IPS DF 19.7 (cell line): Measurements from ENCODE around the gene SGSH.

Experiments used
- DNase-seq: peaks from one replicate; pipeline ENCODE4 v3.0.0-alpha.2; 2013; ENCODE audit warnings: low read depth, low spot score

Gene SGSH

GRCh38 chr17:80227156-80227555 lies 7.0 kb upstream of the SGSH start:
- no peak for DNase-seq

- DNase-seq: no peak
Measured at GRCh38 chr17:80225230-80225629, 5.1 kb upstream of the SGSH start.

DNA sequence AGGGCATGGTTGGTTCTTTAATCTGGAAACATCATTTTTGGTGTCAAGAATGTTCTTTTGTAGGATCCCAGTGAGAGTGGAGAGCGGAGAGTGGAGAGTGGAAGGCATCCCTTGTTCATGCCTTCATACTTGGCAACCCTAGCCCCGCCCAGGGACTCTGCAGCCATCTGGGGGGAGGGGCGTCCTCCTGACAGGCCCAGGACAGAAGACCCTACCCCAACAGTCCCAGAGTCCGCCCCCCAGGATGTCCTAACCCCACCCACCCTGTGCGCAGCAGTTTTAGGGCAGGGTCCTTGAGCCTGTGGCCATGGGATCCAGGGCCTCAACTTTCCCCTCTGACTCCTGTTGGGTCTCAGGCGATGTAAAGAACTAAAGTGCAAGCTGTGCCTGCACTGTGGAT lies 4.5 kb upstream of the SGSH start:
- DNase-seq: no peak

GRCh38 chr17:80223838-80224497 lies 3.8 kb upstream of the SGSH start:
- no peak for DNase-seq

GRCh38 chr17:80223142-80223815 lies 3.1 kb upstream of the SGSH start:
- no peak for DNase-seq

DNA sequence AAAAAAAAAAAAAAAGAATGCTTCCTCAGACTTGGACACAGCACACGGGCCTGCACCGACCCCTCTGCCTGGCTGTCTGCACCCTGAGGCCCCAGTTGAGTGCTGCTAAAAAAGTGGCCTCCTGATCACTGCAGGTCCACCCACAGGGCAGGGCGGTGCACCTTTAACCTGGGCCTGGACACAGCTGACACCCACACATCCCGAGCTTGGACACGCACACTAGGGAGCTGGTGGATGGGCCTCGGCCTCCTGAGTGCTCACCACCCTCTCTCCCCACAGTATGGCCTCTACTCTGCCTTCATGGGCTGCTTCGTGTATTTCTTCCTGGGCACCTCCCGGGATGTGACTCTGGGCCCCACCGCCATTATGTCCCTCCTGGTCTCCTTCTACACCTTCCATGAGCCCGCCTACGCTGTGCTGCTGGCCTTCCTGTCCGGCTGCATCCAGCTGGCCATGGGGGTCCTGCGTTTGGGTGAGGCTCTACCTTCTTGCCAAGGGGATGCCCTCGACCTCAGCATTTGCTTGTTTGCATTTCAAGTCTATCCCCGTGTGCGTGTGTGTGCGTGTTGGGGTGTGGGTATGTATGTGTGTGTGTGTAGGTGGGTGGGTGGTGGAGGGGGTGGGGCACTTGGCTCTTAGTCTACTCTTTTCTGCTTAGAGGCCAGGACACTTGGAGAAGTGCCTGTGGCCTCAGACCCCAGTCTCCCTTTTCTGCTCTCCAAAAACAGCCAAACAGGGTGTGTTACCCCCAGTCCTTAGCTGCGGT lies 2.4 kb upstream of the SGSH start:
- DNase-seq: no peak

GRCh38 chr17:80221351-80222105 lies 1.4 kb upstream of the SGSH start:
- no peak for DNase-seq

- DNase-seq: no peak
Measured at GRCh38 chr17:80220736-80221215, 643 bp upstream of the SGSH start.

DNA sequence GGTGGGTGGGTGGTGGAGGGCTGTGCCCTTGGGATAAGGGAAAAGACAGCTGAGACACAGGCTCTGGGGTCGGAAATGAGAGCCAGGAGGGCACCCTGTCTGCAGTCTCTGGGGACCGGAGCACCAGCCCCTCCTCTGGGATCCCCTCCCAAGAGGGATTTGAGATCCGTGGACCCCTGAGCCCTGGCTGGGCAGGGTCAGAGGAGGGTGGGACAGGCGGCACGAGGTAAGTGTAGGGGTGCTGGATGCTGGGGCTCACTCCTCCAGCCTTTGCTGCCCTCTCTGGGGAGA lies 425 bp downstream of the SGSH start:
- DNase-seq: no peak

- no peak for DNase-seq
Measured at GRCh38 chr17:80219013-80219762, 945 bp downstream of the SGSH start.

- DNase-seq: no peak
Measured at GRCh38 chr17:80218391-80218790, 1.7 kb downstream of the SGSH start.

DNA sequence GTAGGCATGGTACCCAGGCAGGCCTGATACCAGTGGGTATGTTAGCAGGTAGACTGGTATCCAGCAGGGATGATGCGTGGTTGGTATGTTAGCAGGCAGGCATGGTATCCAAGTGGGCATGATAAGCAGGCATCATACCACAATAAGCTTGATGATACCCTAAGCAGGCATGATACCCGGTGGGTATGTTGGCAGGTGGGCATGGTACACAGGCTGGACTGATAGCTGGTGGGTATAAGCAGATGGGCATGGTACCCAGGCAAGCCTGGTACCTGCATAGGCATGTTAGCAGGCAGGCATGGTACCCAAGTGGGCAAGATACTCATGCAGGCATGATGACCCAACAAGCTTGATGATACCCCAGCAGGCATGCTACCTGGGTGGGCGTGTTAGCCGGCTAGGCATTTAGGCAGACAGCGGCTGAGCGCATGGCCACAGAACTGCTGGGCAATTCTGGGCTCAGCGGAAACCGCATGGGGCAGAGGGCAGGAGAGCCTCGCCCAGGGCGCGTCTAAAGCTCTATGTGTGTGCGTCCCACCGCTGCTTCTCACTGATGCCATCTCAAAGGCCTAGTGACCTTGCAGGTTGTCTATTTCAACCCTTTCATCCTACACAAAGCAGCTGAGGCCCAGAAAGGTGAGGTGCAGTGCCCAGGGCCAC lies 2.3 kb downstream of the SGSH start:
- DNase-seq: no peak

DNA sequence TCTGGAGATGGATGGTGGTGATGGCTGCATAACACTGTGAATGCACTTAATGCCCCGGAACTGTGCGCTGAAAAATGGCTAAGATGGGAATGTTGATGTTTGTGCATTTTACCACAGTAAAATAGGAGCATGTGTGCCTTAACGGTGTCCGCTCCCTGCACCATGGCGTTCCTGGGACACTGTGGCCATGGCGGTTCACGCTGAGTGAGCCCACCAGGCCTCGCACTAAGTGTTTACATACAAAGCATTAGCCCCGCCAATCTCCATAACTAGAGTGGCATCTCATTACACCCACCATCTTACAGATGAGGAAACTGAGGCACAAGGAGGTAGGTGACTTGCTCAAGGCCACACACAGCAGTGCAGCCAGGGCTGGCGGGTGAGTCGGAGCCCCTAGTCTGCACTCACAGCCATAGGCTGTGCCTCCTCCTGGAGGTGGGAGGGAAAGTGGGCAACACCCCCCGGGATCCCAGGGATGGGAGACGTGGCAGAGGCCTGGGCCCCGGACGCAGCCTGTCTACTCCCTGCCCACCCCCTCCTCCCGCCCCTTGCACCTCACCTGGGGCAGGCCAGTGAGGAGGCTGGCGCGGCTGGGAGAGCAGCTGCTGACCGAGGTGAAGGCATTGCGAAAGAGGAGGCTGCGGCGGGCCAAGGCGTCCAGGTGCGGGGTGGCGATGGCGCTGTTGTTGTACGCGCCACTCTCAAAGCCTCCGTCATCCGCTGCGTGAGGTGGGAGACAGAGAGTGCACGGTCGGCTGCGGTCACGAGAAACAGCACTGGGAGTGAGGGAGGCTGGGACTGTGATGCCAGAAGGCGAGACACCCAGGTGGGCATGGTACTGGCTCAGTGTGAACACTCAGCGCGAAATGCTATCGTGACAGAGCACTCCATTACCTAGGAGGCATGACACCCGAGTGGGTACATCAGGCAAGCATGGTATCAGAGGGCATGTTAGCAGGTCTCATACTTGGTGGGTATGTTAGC lies 3.4 kb downstream of the SGSH start:
- no peak for DNase-seq

- DNase-seq: no peak
Measured at GRCh38 chr17:80214878-80215210, 5.3 kb downstream of the SGSH start.

DNA sequence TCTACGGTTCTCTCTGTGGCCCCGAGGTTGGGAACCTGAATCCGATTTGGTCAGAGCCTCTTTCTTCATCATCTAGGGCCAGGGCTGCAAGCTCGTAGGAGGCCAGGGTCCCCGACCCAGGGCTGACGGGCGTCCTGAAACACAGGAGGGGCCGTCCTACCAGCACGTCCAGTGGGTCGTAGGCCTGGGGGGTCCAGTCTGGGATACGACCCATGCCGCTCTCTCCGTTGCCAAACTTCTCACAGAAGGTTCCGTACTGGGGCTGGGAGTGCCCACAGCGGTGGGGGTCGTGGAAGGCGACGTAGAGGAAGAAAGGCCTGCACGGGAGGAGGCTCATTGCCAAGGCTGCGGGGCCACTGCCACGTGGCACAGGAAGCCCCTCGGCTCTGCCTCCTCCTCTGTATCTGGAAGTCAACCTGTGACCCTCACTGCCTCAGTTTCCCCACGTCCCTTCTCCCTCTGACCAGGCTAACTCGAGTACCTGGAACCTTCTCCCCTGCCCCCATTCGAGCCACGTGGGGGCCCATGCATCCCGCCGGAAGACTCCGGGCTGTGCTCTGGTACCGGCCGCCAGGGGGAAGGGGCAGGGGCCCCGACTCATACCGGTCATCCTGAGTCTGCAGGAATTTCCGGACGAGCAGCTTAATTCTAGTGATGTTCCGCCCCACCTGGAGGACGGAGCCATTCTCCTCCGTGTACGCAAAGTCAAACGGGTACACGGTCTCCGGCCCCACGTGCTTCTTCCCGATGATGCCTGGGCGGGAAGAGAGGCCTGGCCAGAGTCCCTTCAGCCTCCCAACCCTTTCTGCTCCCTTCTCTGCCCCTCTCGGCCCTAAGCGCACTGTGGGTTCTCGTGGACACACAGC lies 5.9 kb downstream of the SGSH start:
- DNase-seq: no peak

DNA sequence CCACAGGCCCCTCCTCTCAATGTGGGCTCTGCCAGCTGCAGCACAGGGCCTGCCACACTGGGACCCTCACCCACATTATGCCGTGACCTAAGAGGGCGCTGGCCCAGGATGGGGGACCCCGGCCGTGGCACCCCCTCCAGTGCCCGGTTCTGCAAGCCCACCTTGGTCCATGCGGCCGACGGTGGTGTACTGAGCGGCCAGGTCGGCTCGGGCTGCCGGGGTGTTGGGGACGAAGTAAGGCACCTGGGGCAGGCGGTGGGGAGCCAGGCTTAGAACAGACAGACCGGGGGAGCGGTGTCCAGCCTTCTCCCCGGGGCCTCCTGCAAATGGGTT lies 6.5 kb downstream of the SGSH start:
- no peak for DNase-seq

DNA sequence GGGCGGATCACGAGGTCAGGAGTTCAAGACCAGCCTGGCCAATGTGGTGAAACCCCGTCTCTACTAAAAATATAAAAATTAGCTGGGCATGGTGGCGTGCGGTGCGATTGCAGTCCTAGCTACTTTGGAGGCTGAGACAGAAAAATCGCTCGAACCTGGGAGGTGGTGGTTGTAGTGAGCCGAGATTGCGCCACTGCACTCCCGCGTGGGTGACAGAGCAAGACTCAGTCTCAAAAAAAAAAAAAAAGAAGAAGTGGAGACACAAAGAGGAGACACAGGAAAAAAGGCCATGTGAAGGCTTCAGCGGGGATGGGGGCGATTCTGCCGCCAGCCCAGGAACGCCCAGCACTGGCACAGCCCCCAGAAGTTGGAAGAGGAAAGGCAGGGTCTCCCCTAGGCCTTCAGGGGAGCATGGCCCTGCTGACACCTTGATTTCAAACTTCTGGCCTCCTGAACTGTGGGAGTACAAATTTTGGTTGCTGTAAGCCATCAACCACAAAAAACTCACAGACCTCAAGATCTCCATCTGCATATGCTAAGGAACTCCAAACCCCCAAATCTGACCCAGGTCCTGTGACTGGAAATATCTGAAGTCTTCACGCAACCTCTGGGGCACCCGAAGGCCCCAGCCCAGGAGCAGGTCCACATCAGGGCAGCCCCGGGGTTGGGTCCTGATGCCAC lies 7.0 kb downstream of the SGSH start:
- DNase-seq: no peak

GRCh38 chr17:80212511-80212910 lies 7.6 kb downstream of the SGSH start:
- no peak for DNase-seq
